Skeletal muscle tissue (tissue), 4 donors: Measurements from ENCODE around the gene EVC. TPM values are rescaled to one million over a fixed set of nuclear protein-coding genes. Genes with fewer than 3 reads are reported as not detected.

Source experiments
- H3K27ac ChIP-seq: one replicate; pipeline ENCODE4 v1.7.0; 2013; ENCODE audit warnings: mild to moderate bottlenecking, low read depth, low read length, inconsistent platforms
- H3K27me3 ChIP-seq, 3 donors: one replicate each; pipeline ENCODE4 v1.7.0; 2013; ENCODE audit warnings: low read length in 3 of 3; ENCODE audit not compliant: control insufficient read depth in 3 of 3, insufficient read depth in 3 of 3
- H3K36me3 ChIP-seq, 3 donors: one replicate each; pipeline ENCODE4 v1.7.0; 2013; ENCODE audit warnings: low read length in 3 of 3; ENCODE audit not compliant: control insufficient read depth in 3 of 3, insufficient read depth in 3 of 3
- H3K4me1 ChIP-seq, 3 donors: one replicate each; pipeline ENCODE4 v1.7.0; 2013; ENCODE audit warnings: low read length in 3 of 3, mild to moderate bottlenecking in 3 of 3; ENCODE audit not compliant: control insufficient read depth in 3 of 3, insufficient read depth in 3 of 3
- H3K4me3 ChIP-seq, 3 donors: one replicate each; pipeline ENCODE4 v1.7.0; 2013; ENCODE audit warnings: low read length in 3 of 3
- H3K9ac ChIP-seq, 3 donors: one replicate each; pipeline ENCODE4 v1.7.0; 2013; ENCODE audit warnings: low read length in 3 of 3, mild to moderate bottlenecking in 3 of 3, moderate library complexity in 2 of 3, low read depth in 1 of 3
- H3K9me3 ChIP-seq, 3 donors: one replicate each; pipeline ENCODE4 v1.7.0; 2013; ENCODE audit warnings: low read length in 3 of 3; ENCODE audit not compliant: control insufficient read depth in 3 of 3
- total RNA-seq: library from RNA; depleted of rRNA; stranded (reverse); fragments of >200 nt; gene quantifications from one replicate; pipeline ENCODE4 v1.2.3, GENCODE V29; 2014
- donor health status: Osteomylitis.

The EVC gene
- total RNA-seq, 1 donor from 2014 or later, result 19.8 TPM

GRCh38 chr4:5706486-5707290 lies 4.3 kb upstream of the EVC start:
- H3K27me3 ChIP-seq, result peaks cover 18 to 31% (median 26%) of the 10 kb centered on the region in 3 donors
- no peak overlapping the region for H3K27ac ChIP-seq
- no peak overlapping the region for H3K9ac ChIP-seq
- H3K9me3 ChIP-seq, result no peaks in the 10 kb centered on the region
- H3K36me3 ChIP-seq, result no peaks in the 10 kb centered on the region
- peak overlapping the region in 1 of 3 donors; percentile 2 for H3K4me3 ChIP-seq
- peaks cover 15 to 19% (median 16%) of the 10 kb centered on the region in 3 donors for H3K4me1 ChIP-seq

GRCh38 chr4:5707366-5707765 lies 3.6 kb upstream of the EVC start:
- Histone ChIP-seq H3K27ac (no peak overlapping the region), H3K4me3 (peak overlapping the region in 2 of 3 donors; percentile 69 to 71), H3K36me3 (no peaks in the 10 kb centered on the region), H3K9ac (no peak overlapping the region), H3K9me3 (no peaks in the 10 kb centered on the region), H3K27me3 (peaks cover 18 to 32% (median 26%) of the 10 kb centered on the region in 3 donors), H3K4me1 (peaks cover 18 to 20% (median 19%) of the 10 kb centered on the region in 3 donors)

GRCh38 chr4:5707778-5708448 lies 3.1 kb upstream of the EVC start:
- Histone ChIP-seq H3K27ac (peak overlapping the region; percentile 51), H3K9me3 (no peaks in the 10 kb centered on the region), H3K27me3 (peaks cover 18 to 36% (median 28%) of the 10 kb centered on the region in 3 donors), H3K4me3 (peak overlapping the region; percentile 56 to 71 (median 69)), H3K4me1 (peaks cover 18 to 21% (median 19%) of the 10 kb centered on the region in 3 donors), H3K9ac (peak overlapping the region; percentile 50 to 62 (median 57)), H3K36me3 (no peaks in the 10 kb centered on the region)

DNA sequence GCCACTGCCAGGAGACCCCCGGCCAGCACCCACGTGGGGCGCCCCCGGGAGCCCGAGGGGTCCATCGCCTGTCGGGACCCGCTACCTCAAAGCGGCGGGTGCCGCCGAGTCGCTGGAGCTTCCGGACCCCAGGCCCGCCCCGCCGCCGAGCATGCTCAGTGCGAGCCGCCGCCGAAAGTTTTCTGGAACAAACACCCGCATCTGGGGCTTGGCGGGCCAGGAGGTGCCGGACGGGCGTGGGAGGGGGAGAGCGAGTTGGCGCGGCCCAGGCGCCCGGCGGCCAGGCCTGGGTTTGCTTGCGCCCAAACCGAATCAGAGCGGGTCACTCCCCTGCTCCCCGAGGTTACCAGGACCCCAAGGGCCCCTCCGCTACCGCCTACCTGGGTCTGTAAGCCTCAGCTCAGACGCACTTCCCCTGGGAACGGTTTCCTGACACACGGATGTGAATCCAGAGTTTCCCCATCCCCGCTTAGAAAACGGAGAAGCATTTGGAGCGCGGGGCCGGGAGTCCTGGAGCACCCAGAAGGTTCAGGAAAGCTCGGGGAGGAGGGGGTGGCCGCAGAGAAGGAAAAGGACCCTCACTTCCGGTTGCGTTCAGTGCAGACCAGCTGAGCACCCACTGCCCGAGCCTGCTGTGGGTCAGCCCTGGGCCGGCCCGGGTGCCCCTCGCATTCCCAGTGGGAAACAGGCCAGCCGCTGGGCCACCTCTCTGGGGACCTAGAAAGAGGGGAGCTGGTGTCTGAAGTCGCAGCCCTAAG lies 2.4 kb upstream of the EVC start, which contains the start of gene EVC2:
Gene EVC2 (minus strand): TSS at position 111 of the 758 bp plus-strand sequence. CDS start 46 bp downstream, at position 65.
- H3K9ac ChIP-seq, result peak within 1 kb of the TSS; percentile 50 to 62 (median 57)
- H3K9me3 ChIP-seq, result no peaks in the 10 kb centered on the region
- H3K27me3 ChIP-seq, result peaks cover 18 to 36% (median 28%) of the 10 kb centered on the region in 3 donors
- peak within 1 kb of the TSS; percentile 56 to 71 (median 69) for H3K4me3 ChIP-seq
- no peaks in the 10 kb centered on the region for H3K36me3 ChIP-seq
- peak within 1 kb of the TSS; percentile 51 for H3K27ac ChIP-seq
- H3K4me1 ChIP-seq, result peaks cover 18 to 21% (median 19%) of the 10 kb centered on the region in 3 donors

- Histone ChIP-seq H3K27ac (peak overlapping the region; percentile 51), H3K9ac (peak overlapping the region in 1 of 3 donors; percentile 51)
Observed at GRCh38 chr4:5709207-5709575, 1.8 kb upstream of the EVC start.

GRCh38 chr4:5710065-5710960 lies 688 bp upstream of the EVC start:
- H3K9me3 ChIP-seq, result peaks cover 0 to 2% (median 0%) of the 10 kb centered on the region in 3 donors
- H3K36me3 ChIP-seq, result no peaks in the 10 kb centered on the region
- peak overlapping the region in 1 of 3 donors; percentile 9 for H3K9ac ChIP-seq
- peak overlapping the region; percentile 35 to 65 (median 63) for H3K4me3 ChIP-seq
- H3K4me1 ChIP-seq, result peaks cover 18 to 21% (median 19%) of the 10 kb centered on the region in 3 donors
- peak overlapping the region; percentile 36 for H3K27ac ChIP-seq
- H3K27me3 ChIP-seq, result peaks cover 18 to 36% (median 28%) of the 10 kb centered on the region in 3 donors

More at GRCh38 chr4:5709207-5709575, 1.8 kb upstream of the EVC start:
- Histone ChIP-seq H3K4me1 (peaks cover 18 to 21% (median 19%) of the 10 kb centered on the region in 3 donors), H3K27me3 (peaks cover 18 to 36% (median 28%) of the 10 kb centered on the region in 3 donors), H3K9me3 (no peaks in the 10 kb centered on the region), H3K4me3 (no peak overlapping the region), H3K36me3 (no peaks in the 10 kb centered on the region)

- H3K27ac ChIP-seq, result no peak overlapping the region
- no peaks in the 10 kb centered on the region for H3K36me3 ChIP-seq
- peaks cover 0 to 4% (median 0%) of the 10 kb centered on the region in 3 donors for H3K9me3 ChIP-seq
- H3K27me3 ChIP-seq, result peaks cover 17 to 34% (median 26%) of the 10 kb centered on the region in 3 donors
- peak overlapping the region; percentile 49 to 67 (median 63) for H3K4me3 ChIP-seq
- H3K9ac ChIP-seq, result peak overlapping the region in 2 of 3 donors; percentile 20 to 40
- peaks cover 17 to 18% (median 17%) of the 10 kb centered on the region in 3 donors for H3K4me1 ChIP-seq
Observed at GRCh38 chr4:5711479-5712184, 631 bp downstream of the EVC start.

DNA sequence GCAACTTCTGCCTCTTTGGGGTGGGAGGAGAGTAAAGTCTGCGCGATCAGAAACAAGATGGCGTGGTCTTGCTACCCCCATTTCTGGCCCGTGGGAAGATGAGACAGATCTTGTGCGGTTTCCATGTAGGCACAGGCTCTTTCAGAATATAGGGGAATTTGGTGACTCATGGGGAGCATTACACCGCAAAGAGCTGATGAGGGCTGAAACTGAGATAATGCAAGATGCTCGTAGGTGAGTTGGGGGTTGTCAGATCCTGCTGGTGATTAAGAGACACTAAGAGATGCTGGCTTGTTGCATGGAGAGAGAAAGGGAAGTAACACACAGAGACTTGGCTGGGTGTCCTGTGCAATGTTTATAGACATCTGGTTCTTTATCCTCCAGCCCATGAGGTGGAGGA lies 1.5 kb downstream of the EVC start:
- no peak overlapping the region for H3K9ac ChIP-seq
- peaks cover 8 to 30% (median 17%) of the 10 kb centered on the region in 3 donors for H3K27me3 ChIP-seq
- peaks cover 0 to 4% (median 0%) of the 10 kb centered on the region in 3 donors for H3K9me3 ChIP-seq
- no peak overlapping the region for H3K27ac ChIP-seq
- no peak overlapping the region for H3K4me3 ChIP-seq
- H3K36me3 ChIP-seq, result no peaks in the 10 kb centered on the region
- H3K4me1 ChIP-seq, result peaks cover 10 to 14% (median 11%) of the 10 kb centered on the region in 3 donors
